Uterus (tissue), 2 donors: Measurements from ENCODE around the gene KRT79.

Experiments used
- POLR2A ChIP-seq, 2 donors: fragments of 450-650 bp; IDR thresholded peaks; one replicate each; pipeline ENCODE4 v1.6.1; 2016; ENCODE audit warnings: antibody characterized with exemption in 2 of 2, mild to moderate bottlenecking in 1 of 2, moderate library complexity in 1 of 2
- TF ChIP-seq, protein P1 (sequence below), 4 experiments: fragments of 200-600 bp in 2 of 4; fragments of 450-650 bp in 2 of 4; sonication (generic) in 2 of 4; IDR thresholded peaks; one replicate each; pipeline ENCODE4 v1.5.1; 2016 to 2019; ENCODE audit warnings: antibody characterized with exemption in 4 of 4, mild to moderate bottlenecking in 2 of 4, moderate library complexity in 1 of 4

DNA sequence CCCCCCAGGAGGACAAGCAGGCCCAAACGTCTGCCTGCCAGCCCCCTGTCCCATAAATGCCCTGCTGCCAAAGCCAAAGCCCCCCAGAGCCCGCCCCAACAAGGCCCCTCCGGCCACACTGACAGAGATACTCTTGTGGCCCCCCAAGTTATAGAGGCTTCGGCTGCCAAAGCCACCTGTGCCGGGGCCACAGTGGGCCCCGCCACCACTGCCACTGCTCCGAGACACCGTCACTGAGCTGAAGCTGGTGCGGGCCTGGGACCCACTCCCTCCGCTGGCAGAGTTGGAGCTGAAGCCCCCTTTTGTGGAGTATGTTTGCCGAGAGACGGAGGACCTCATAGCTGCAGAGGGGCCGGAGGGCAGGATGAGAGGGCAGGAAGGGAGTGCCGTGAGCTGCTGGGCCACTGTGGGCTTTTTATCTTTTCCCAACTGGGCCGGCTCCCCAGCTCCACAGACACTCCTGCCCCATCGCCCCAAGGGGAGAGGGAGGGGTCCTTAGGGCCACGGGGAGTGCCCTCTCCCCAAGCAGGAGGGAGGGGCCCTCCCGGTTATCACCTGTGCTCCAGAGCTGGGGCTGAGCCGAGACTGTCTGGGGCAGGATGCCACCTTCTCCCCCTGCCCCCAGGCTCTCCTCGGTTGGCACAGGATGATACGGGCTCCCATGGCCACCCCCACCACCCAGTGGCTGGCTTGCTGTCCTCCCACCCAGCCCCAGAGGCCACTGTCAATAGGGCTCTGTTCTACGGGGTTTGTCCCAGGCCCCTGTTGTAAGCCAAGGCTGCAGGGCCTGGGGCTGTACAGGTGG is at the start of gene KRT79:
- TF ChIP-seq POLR2A (IDR thresholded peaks at IDR 0.05) = no peak
- TF ChIP-seq, protein P1, sequence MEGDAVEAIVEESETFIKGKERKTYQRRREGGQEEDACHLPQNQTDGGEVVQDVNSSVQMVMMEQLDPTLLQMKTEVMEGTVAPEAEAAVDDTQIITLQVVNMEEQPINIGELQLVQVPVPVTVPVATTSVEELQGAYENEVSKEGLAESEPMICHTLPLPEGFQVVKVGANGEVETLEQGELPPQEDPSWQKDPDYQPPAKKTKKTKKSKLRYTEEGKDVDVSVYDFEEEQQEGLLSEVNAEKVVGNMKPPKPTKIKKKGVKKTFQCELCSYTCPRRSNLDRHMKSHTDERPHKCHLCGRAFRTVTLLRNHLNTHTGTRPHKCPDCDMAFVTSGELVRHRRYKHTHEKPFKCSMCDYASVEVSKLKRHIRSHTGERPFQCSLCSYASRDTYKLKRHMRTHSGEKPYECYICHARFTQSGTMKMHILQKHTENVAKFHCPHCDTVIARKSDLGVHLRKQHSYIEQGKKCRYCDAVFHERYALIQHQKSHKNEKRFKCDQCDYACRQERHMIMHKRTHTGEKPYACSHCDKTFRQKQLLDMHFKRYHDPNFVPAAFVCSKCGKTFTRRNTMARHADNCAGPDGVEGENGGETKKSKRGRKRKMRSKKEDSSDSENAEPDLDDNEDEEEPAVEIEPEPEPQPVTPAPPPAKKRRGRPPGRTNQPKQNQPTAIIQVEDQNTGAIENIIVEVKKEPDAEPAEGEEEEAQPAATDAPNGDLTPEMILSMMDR (IDR thresholded peaks at IDR 0.05) = no peak
